K562 (cell line): ENCODE results near the gene EMILIN3. TPM values are rescaled to one million over a fixed set of nuclear protein-coding genes. Genes with fewer than 3 reads are reported as not detected.

Experiments
- ATAC-seq: fragments of 200-7000 bp; cut with Tn5 transposase; 3 replicates; pipeline ENCODE4 v1.9.1; 2020; ENCODE audit warnings: moderate library complexity
- BruUV-seq: library from RNA; stranded (reverse); fragments of 400-500 nt; replicated peaks from 2 replicates; lab custom pipeline; 2021; lab: Mats Ljungman, UMichigan
- CTCF ChIA-PET: fragments of 300-600 bp; formaldehyde crosslinking; extraction: SDS; loops from one replicate; lab custom pipeline; 2021; ENCODE audit warnings: low intra/inter-chr PET ratio; lab: Yijun Ruan, JAX
- POLR2A ChIA-PET: fragments of 300-600, 350-650 bp; sonication (Branson Sonifier 250); formaldehyde crosslinking; extraction: SDS; loops from one replicate; lab custom pipeline; 2021; ENCODE audit warnings: antibody characterized with exemption, inconsistent platforms; lab: Yijun Ruan, JAX
- DNase-seq, 4 experiments: peaks; one replicate each; pipeline versions ENCODE4 v3.0.0 to v3.0.0-alpha.2; 2011 to 2018; ENCODE audit warnings: low spot score in 3 of 4, mixed read lengths in 3 of 4; ENCODE audit errors: extremely low read depth in 1 of 4
- FAIRE-seq: peaks from 2 replicates; lab custom pipeline; 2011; peaks lifted over from hg19 to GRCh38; lab: Jason Lieb, UNC
- H2AFZ ChIP-seq: 2 replicates; pipeline ENCODE4 v1.6.0; 2011; ENCODE audit warnings: low read depth, low read length, control low read depth, inconsistent platforms
- H3K27ac ChIP-seq: fragments of 200-600 bp; 3 replicates; pipeline ENCODE4 v1.8.0; 2011; ENCODE audit warnings: low read depth, mild to moderate bottlenecking, control low read depth, inconsistent platforms, low read length, moderate library complexity, mixed read lengths; ENCODE audit errors: extremely low read depth
- H3K27me3 ChIP-seq, 2 experiments: fragments of 300-600 bp in 1 of 2; 2 replicates in 1 of 2; 3 replicates in 1 of 2; pipeline versions ENCODE4 v1.6.0 to v1.8.0; 2011; ENCODE audit warnings: inconsistent platforms in 2 of 2, low read length in 2 of 2, mild to moderate bottlenecking in 1 of 2, mixed read lengths in 1 of 2, moderate library complexity in 1 of 2; ENCODE audit not compliant: control insufficient read depth in 2 of 2, insufficient read depth in 2 of 2
- H3K36me3 ChIP-seq: fragments of 300-600 bp; 3 replicates; pipeline ENCODE4 v1.8.0; 2011; ENCODE audit warnings: mild to moderate bottlenecking, low read length, inconsistent platforms; ENCODE audit not compliant: control insufficient read depth, insufficient read depth
- H3K4me1 ChIP-seq, 2 experiments: fragments of 200-600 bp in 1 of 2; replicated peaks in 1 of 2; 2 replicates in 1 of 2; 3 replicates in 1 of 2; pipeline versions ENCODE4 v1.5.1 to v1.8.0; 2011; ENCODE audit warnings: inconsistent platforms in 2 of 2, low read length in 2 of 2, mild to moderate bottlenecking in 1 of 2, mixed read lengths in 1 of 2, moderate library complexity in 1 of 2; ENCODE audit not compliant: control insufficient read depth in 2 of 2, insufficient read depth in 2 of 2
- H3K4me2 ChIP-seq: 2 replicates; pipeline ENCODE4 v1.6.1; 2011; ENCODE audit warnings: low read length, control low read depth, inconsistent platforms, mixed read lengths; ENCODE audit not compliant: insufficient read depth
- H3K4me3 ChIP-seq: fragments of 200-600 bp; sonication (generic), shearing (Covaris generic); 2 replicates; pipeline ENCODE4 v1.5.1; 2016; ENCODE audit warnings: control low read depth, inconsistent platforms
- H3K79me2 ChIP-seq: fragments of 200-600 bp; 3 replicates; pipeline ENCODE4 v1.8.0; 2011; ENCODE audit warnings: low read length, inconsistent platforms; ENCODE audit not compliant: control insufficient read depth, insufficient read depth
- H3K9ac ChIP-seq, 2 experiments: 2 replicates each; pipeline versions ENCODE4 v1.6.0 to v1.6.1; 2011; ENCODE audit warnings: low read depth in 2 of 2, low read length in 2 of 2, control low read depth in 1 of 2, inconsistent platforms in 1 of 2, mild to moderate bottlenecking in 1 of 2, mixed read lengths in 1 of 2; ENCODE audit not compliant: insufficient read depth in 1 of 2
- H3K9me1 ChIP-seq: one replicate; pipeline ENCODE4 v1.6.0; 2011; ENCODE audit warnings: inconsistent platforms, mild to moderate bottlenecking, low read length, moderate library complexity; ENCODE audit not compliant: control insufficient read depth, insufficient read depth
- H3K9me3 ChIP-seq: replicated peaks from 2 replicates; pipeline ENCODE4 v1.5.1; 2011; ENCODE audit warnings: low read depth, low read length, inconsistent platforms; ENCODE audit not compliant: control insufficient read depth, insufficient read depth
- H4K20me1 ChIP-seq: replicated peaks from 2 replicates; pipeline ENCODE4 v1.6.1; 2011; ENCODE audit warnings: low read length, inconsistent platforms, mixed read lengths; ENCODE audit not compliant: control insufficient read depth, insufficient read depth
- ASH1L ChIP-seq: fragments of 450-650 bp; IDR thresholded peaks from 2 replicates; pipeline ENCODE4 v1.6.1; 2018; ENCODE audit warnings: borderline replicate concordance, mild to moderate bottlenecking, low read depth; ENCODE audit not compliant: partially characterized antibody
- BCL6 ChIP-seq: fragments of 250-450 bp; sonication (Bioruptor Pico); IDR thresholded peaks from 2 replicates; pipeline ENCODE4 v1.4.0; 2020
- DLX4 ChIP-seq: fragments of 250-450 bp; sonication (Bioruptor Pico); IDR thresholded peaks from 2 replicates; pipeline ENCODE4 v1.6.1; 2021; ENCODE audit warnings: mild to moderate bottlenecking
- EP400 ChIP-seq: fragments of 450-650 bp; IDR thresholded peaks from 2 replicates; pipeline ENCODE4 v1.6.1; 2017; ENCODE audit warnings: antibody characterized with exemption, mild to moderate bottlenecking, moderate library complexity
- NR1H2 ChIP-seq: sonication (generic); formaldehyde crosslinking; IDR thresholded peaks from 2 replicates; pipeline ENCODE4 v1.4.0; 2020; ENCODE audit warnings: mild to moderate bottlenecking, missing genetic modification reagents
- PRDM10 ChIP-seq: fragments of 450-650 bp; IDR thresholded peaks from 2 replicates; pipeline ENCODE4 v1.6.1; 2018; ENCODE audit not compliant: partially characterized antibody
- SMAD4 ChIP-seq: fragments of 250-450 bp; sonication (Bioruptor Pico); conservative IDR thresholded peaks from 2 replicates; pipeline ENCODE4 v1.8.0; 2021; ENCODE audit warnings: inconsistent platforms, mild to moderate bottlenecking, moderate library complexity
- THRAP3 ChIP-seq: fragments of 450-650 bp; IDR thresholded peaks from 2 replicates; pipeline ENCODE4 v1.6.1; 2016; ENCODE audit warnings: mild to moderate bottlenecking, inconsistent platforms, borderline replicate concordance
- ZBTB43 ChIP-seq: sonication (generic); formaldehyde crosslinking; IDR thresholded peaks from 2 replicates; pipeline ENCODE4 v1.8.0; 2023; ENCODE audit warnings: mild to moderate bottlenecking, missing genetic modification reagents
- ZBTB7A ChIP-seq: IDR thresholded peaks from 2 replicates; pipeline ENCODE4 v1.6.1; 2011; ENCODE audit warnings: low read depth, mild to moderate bottlenecking, low read length, moderate library complexity, borderline replicate concordance; ENCODE audit not compliant: control insufficient read depth
- ZFP36 ChIP-seq: fragments of 150-350 bp; IDR thresholded peaks from 2 replicates; pipeline ENCODE4 v1.6.1; 2018; ENCODE audit warnings: low read length, low read depth; ENCODE audit not compliant: partially characterized antibody
- ZKSCAN8 ChIP-seq: fragments of 200-800 bp; sonication (Bioruptor generic); IDR thresholded peaks from 2 replicates; pipeline ENCODE4 v1.6.1; 2016; ENCODE audit warnings: missing genetic modification characterization, missing compliant biosample characterization
- ZNF212 ChIP-seq: fragments of 450-650 bp; formaldehyde crosslinking; IDR thresholded peaks from 2 replicates; pipeline ENCODE4 v1.4.0; 2020; ENCODE audit warnings: mild to moderate bottlenecking
- ZNF239 ChIP-seq: fragments of 250-450 bp; sonication (Bioruptor Pico); IDR thresholded peaks from 2 replicates; pipeline ENCODE4 v1.4.0; 2020; ENCODE audit warnings: mild to moderate bottlenecking
- ZNF766 ChIP-seq: fragments of 200-800 bp; sonication (Bioruptor generic); conservative IDR thresholded peaks from 2 replicates; pipeline ENCODE4 v1.6.1; 2016; ENCODE audit warnings: missing genetic modification characterization, missing compliant biosample characterization
- ZNF780A ChIP-seq: fragments of 250-450 bp; sonication (Bioruptor Pico); IDR thresholded peaks from 2 replicates; pipeline ENCODE4 v1.5.0; 2021; ENCODE audit warnings: mild to moderate bottlenecking
- WGBS: fragments of 100-300 bp; shearing (Covaris generic); methylation state at CpG from one replicate; pipeline ENCODE4 v1.1.6; 2016; ENCODE audit warnings: low coverage, mixed read lengths; ENCODE audit not compliant: insufficient coverage; ENCODE audit errors: missing lambda C conversion rate; 5-methylcytosine and 5-hydroxymethylcytosine counted together
- in situ Hi-C: fragments of 300-500 bp; cut with MboI; formaldehyde crosslinking; loops from 4 replicates; pipeline ENCODE4 v1.15.0; 2018; ENCODE audit warnings: inconsistent platforms, mixed read lengths
- intact Hi-C: fragments of 100-400 bp; cut with micrococcal nuclease; formaldehyde crosslinking; loops from 2 replicates; pipeline ENCODE4 v1.14.2; 2022
- polyA plus RNA-seq, 8 experiments: library from polyadenylated mRNA; depleted of rRNA in 4 of 8; stranded (reverse) in 5 of 8; unstranded in 3 of 8; fragments of >200 nt; fragmentation: Nextera tagmentation in 2 of 8; fragmentation: Illumina TruSeq in 1 of 8; extraction: Ambion mirVana in 2 of 8; extraction: Trizol in 1 of 8; gene quantifications; 2 replicates each; pipeline versions ENCODE4 v1.2.1 to v1.2.3, GENCODE V29; 2011 to 2014; ENCODE audit warnings: inconsistent platforms in 1 of 8, missing spikeins in 1 of 8
- total RNA-seq, 7 experiments: library from RNA; depleted of rRNA in 6 of 7; stranded (reverse); fragments of >200 nt in 6 of 7; fragmentation: Illumina TruSeq in 2 of 7; extraction: Trizol in 2 of 7; gene quantifications; 2 replicates each; pipeline versions ENCODE4 v1.2.1 to v1.2.3, GENCODE V29; 2011 to 2021; ENCODE audit warnings: low replicate concordance in 1 of 7

The EMILIN3 gene
- total and polyA plus RNA-seq, 9 of the 15 experiments (the other 6 are each of a cell fraction or from before 2014, with no cell fraction given): 0.01 to 0.07 TPM; not detected in 7

- ChIA-PET CTCF (interaction anchor here (0.6 to 3.3 kb wide), 7 partner anchors 90 to 576 kb away, joined by 3 to 50 read pairs (median 7); no protein-coding TSS in a partner anchor), POLR2A (interaction anchor here (0.7 to 1.1 kb wide), 4 partner anchors 19 to 639 kb away, joined by 3 to 5 read pairs (median 4); no protein-coding TSS in a partner anchor)
- H3K4me3 ChIP-seq: peak within 1 kb of the TSS; percentile 44
- no peaks in the 10 kb centered on the region for H3K9me3 ChIP-seq
- no peaks in the 10 kb centered on the region for H4K20me1 ChIP-seq
- H3K27ac ChIP-seq: peak within 1 kb of the TSS; percentile 70
- H3K79me2 ChIP-seq: peaks cover 8% of the 10 kb centered on the region; the same call in 2 of the 3 replicates
- peak within 1 kb of the TSS; percentile 97 for H2AFZ ChIP-seq
- WGBS: 1% methylated on average over 16 of the region's 33 CpGs
- peaks cover 8 to 25% of the 10 kb centered on the region in 2 experiments; a peak in 4 of 5 replicates for H3K4me1 ChIP-seq
- FAIRE-seq (peak; percentile 98), DNase-seq (peak; percentile 95 to 99 (median 98)), ATAC-seq (peak; percentile 99)
- H3K9me1 ChIP-seq: no peaks in the 10 kb centered on the region
- intact Hi-C loops (loop anchor here (1.0 to 10.0 kb wide), 7 partner anchors 71 to 397 kb away; partner anchors contain the start of gene CHD6), in situ Hi-C loops (loop anchor here (5.0 kb wide), 2 partner anchors 163 to 368 kb away; no protein-coding TSS in a partner anchor)
- peak within 1 kb of the TSS; percentile 75 to 91 for H3K9ac ChIP-seq
- peak within 1 kb of the TSS; percentile 94 for H3K4me2 ChIP-seq
- peaks cover 1 to 2% of the 10 kb centered on the region in 2 experiments; a peak in 3 of 5 replicates for H3K27me3 ChIP-seq
- H3K36me3 ChIP-seq: no peaks in the 10 kb centered on the region
- no TSS peak for BruUV-seq
- TF ChIP-seq ZBTB7A: peak; percentile 80; the same call in 1 of the 2 replicates
- no peak for TF ChIP-seq BCL6 (CRISPR knock-in tag)
- TF ChIP-seq NR1H2 (CRISPR knock-in tag): no peak
- TF ChIP-seq SMAD4 (CRISPR knock-in tag): no peak
- 0 out of 2 replicates have a peak, but pooled peaks have one; percentile 16 for TF ChIP-seq ZNF766 (CRISPR knock-in tag)
- peak; percentile 30 for TF ChIP-seq ASH1L
- no peak for TF ChIP-seq ZNF212
- peak; percentile 99 for TF ChIP-seq ZKSCAN8 (CRISPR knock-in tag)
- peak; percentile 77 for TF ChIP-seq PRDM10
- TF ChIP-seq THRAP3: no peak
- no peak for TF ChIP-seq ZNF780A (CRISPR knock-in tag)
- no peak for TF ChIP-seq DLX4
- no peak for TF ChIP-seq EP400
- no peak for TF ChIP-seq ZBTB43 (CRISPR knock-in tag)
- no peak for TF ChIP-seq ZFP36
- no peak for TF ChIP-seq ZNF239 (CRISPR knock-in tag)
Observed at GRCh38 chr20:41340327-41341055, 26.1 kb downstream of the EMILIN3 start, which contains the start of gene LPIN3. Gene LPIN3, plus strand, starts transcription at chr20:41340821. Its CDS starts 4,983 bp downstream, at chr20:41345804.
